SH-SY5Y (cell line): ENCODE data around the gene IL22RA1.

Source experiments
- GATA2 ChIP-seq: IDR thresholded peaks from 2 replicates; pipeline ENCODE4 v1.6.1; 2011; ENCODE audit warnings: mild to moderate bottlenecking, low read depth, low read length
- GATA3 ChIP-seq: IDR thresholded peaks from 2 replicates; pipeline ENCODE4 v1.6.1; 2011; ENCODE audit warnings: low read depth, mild to moderate bottlenecking, low read length, moderate library complexity

DNA sequence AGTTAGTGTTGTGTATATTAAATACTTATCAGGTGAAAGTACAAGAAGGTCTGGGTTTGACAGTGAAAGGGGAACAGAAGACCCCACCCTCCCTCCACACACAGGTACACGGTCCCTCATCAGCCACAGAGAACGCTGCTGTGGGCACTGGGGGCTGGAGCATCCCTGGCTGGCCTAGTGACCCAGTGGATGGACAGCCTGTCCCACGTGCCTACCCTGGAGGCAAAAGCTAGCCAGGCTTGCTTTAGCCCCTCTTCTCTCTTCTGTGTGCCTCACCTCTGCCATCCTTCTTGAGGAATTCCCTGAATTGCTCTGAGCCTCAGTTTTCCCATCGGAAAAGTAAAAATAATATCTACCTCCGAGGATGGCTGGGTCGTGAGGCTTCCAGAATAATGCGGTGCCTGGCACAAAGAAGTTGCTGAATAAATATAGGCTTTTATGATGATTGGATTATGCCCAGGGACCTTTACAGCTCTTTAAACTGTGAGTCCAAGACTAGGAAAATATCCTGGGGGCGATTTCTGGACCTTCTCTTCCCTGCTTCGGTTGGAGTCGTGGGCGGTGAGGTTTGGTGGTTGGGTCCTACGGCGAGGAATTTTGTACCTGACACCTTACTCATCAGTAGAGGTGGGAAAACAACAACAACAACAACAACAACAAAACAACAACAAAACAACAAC is 43.2 kb upstream of the IL22RA1 start:
- no peak for TF ChIP-seq GATA2
- no peak for TF ChIP-seq GATA3
